Hepatocyte (in vitro differentiated cells): Measurements from ENCODE around the gene CARD10. TPM values are rescaled to one million over a fixed set of nuclear protein-coding genes. Genes with fewer than 3 reads are reported as not detected.
"Not testable (repeated sequence)": the region's sequence is repeated elsewhere in the genome, so short reads cannot be mapped to it uniquely, and the experiment has no call there.

Experiments
- DNase-seq: peaks from one replicate; pipeline ENCODE4 v3.0.0-alpha.2; 2016; ENCODE audit warnings: low spot score
- H2AFZ ChIP-seq: fragments of 200-600 bp; sonication (generic); 2 replicates; pipeline ENCODE4 v1.6.0; 2016; ENCODE audit warnings: antibody characterized with exemption, mild to moderate bottlenecking
- H3K27ac ChIP-seq: fragments of 200-600 bp; sonication (generic); 2 replicates; pipeline ENCODE4 v1.5.1; 2016; ENCODE audit warnings: mild to moderate bottlenecking
- H3K27me3 ChIP-seq: fragments of 200-600 bp; sonication (generic); 2 replicates; pipeline ENCODE4 v1.6.1; 2016
- H3K36me3 ChIP-seq: fragments of 200-600 bp; sonication (generic); replicated peaks from 2 replicates; pipeline ENCODE4 v1.5.1; 2016; ENCODE audit warnings: low read depth; ENCODE audit not compliant: insufficient read depth
- H3K4me1 ChIP-seq: fragments of 200-600 bp; sonication (generic); 2 replicates; pipeline ENCODE4 v1.5.1; 2016; ENCODE audit warnings: mild to moderate bottlenecking, moderate library complexity; ENCODE audit not compliant: insufficient read depth
- H3K4me2 ChIP-seq: fragments of 200-600 bp; sonication (generic); 2 replicates; pipeline ENCODE4 v1.6.0; 2016
- H3K4me3 ChIP-seq: fragments of 200-600 bp; sonication (generic); 2 replicates; pipeline ENCODE4 v1.5.1; 2016; ENCODE audit warnings: mild to moderate bottlenecking
- H3K79me2 ChIP-seq: fragments of 200-600 bp; sonication (generic); 2 replicates; pipeline ENCODE4 v1.6.0; 2017; ENCODE audit warnings: mild to moderate bottlenecking
- H3K9me2 ChIP-seq: fragments of 200-600 bp; sonication (generic); replicated peaks from 2 replicates; pipeline ENCODE4 v1.6.0; 2017; ENCODE audit warnings: mild to moderate bottlenecking; ENCODE audit not compliant: insufficient read depth
- H3K9me3 ChIP-seq: fragments of 200-600 bp; sonication (generic); 2 replicates; pipeline ENCODE4 v1.5.1; 2016; ENCODE audit warnings: low read depth, mild to moderate bottlenecking
- H4K20me1 ChIP-seq: fragments of 200-600 bp; sonication (generic); 2 replicates; pipeline ENCODE4 v1.6.0; 2016; ENCODE audit warnings: mild to moderate bottlenecking; ENCODE audit not compliant: insufficient read depth, poor library complexity, severe bottlenecking
- EZH2 ChIP-seq: fragments of 200-600 bp; sonication (generic); IDR thresholded peaks from 2 replicates; pipeline ENCODE4 v1.6.1; 2016; ENCODE audit warnings: antibody characterized with exemption, mild to moderate bottlenecking, borderline replicate concordance
- EZH2phosphoT487 ChIP-seq: fragments of 200-600 bp; sonication (generic); IDR thresholded peaks from one replicate; pipeline ENCODE4 v1.6.1; 2018; ENCODE audit warnings: antibody characterized with exemption, mild to moderate bottlenecking, low read depth, moderate library complexity; ENCODE audit not compliant: unreplicated experiment, severe bottlenecking
- WGBS: methylation state at CpG from one replicate; pipeline ENCODE4 v1.1.6; 2016; ENCODE audit warnings: low lambda C conversion rate; ENCODE audit errors: missing lambda C conversion rate; 5-methylcytosine and 5-hydroxymethylcytosine counted together
- polyA plus RNA-seq: library from polyadenylated mRNA; unstranded; fragments of >200 nt; fragmentation: Nextera tagmentation; extraction: Ambion mirVana; gene quantifications from 2 replicates; pipeline ENCODE4 v1.2.1, GENCODE V29; 2016
- total RNA-seq: library from RNA; depleted of rRNA; stranded (reverse); fragments of >200 nt; gene quantifications from 2 replicates; pipeline ENCODE4 v1.2.3, GENCODE V29; 2014
- TF ChIP-seq, protein P1 (sequence below): fragments of 200-600 bp; sonication (generic); IDR thresholded peaks from 2 replicates; pipeline ENCODE4 v1.5.1; 2016; ENCODE audit warnings: antibody characterized with exemption, mild to moderate bottlenecking; ENCODE audit not compliant: poor library complexity

CARD10 gene
- total and polyA plus RNA-seq, 2 experiments from 2014 or later: 23.4 to 28.7 TPM

- Histone ChIP-seq H4K20me1 (no peaks in the 10 kb centered on the region), H3K4me3 (no peak overlapping the region), H3K36me3 (no peaks in the 10 kb centered on the region), H3K4me1 (no peaks in the 10 kb centered on the region), H2AFZ (no peak overlapping the region), H3K9me2 (no peaks in the 10 kb centered on the region), H3K79me2 (no peaks in the 10 kb centered on the region), H3K27ac (no peak overlapping the region), H3K4me2 (no peak overlapping the region), H3K9me3 (no peaks in the 10 kb centered on the region), H3K27me3 (no peaks in the 10 kb centered on the region)
- 92% methylated on average over 9 of the region's 9 CpGs for WGBS
- TF ChIP-seq EZH2 (no peak), EZH2phosphoT487 (no peak)
- TF ChIP-seq, protein P1, sequence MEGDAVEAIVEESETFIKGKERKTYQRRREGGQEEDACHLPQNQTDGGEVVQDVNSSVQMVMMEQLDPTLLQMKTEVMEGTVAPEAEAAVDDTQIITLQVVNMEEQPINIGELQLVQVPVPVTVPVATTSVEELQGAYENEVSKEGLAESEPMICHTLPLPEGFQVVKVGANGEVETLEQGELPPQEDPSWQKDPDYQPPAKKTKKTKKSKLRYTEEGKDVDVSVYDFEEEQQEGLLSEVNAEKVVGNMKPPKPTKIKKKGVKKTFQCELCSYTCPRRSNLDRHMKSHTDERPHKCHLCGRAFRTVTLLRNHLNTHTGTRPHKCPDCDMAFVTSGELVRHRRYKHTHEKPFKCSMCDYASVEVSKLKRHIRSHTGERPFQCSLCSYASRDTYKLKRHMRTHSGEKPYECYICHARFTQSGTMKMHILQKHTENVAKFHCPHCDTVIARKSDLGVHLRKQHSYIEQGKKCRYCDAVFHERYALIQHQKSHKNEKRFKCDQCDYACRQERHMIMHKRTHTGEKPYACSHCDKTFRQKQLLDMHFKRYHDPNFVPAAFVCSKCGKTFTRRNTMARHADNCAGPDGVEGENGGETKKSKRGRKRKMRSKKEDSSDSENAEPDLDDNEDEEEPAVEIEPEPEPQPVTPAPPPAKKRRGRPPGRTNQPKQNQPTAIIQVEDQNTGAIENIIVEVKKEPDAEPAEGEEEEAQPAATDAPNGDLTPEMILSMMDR: no peak
- DNase-seq: no peak
These were observed 47.3 kb downstream of the CARD10 start for GRCh38 chr22:37471727-37472417.

DNA sequence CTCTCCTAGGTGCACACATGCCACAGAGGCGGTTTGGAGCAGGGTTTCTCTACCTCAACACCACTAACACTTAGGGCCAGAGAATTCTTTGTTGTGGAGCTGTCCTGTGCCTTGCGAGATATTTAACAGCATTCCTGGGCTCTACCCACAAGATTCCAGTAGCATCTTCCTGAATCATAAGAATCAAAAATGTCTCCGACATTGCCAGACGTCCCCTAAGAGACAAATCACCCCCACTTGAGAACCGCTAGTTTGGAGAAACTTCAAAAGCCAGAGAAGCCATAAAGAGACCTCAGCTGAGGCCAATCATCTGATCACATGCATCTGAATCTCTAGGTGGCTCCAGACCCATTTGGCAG, 49.1 kb downstream of the CARD10 start:
- TF ChIP-seq EZH2phosphoT487 (no peak), EZH2 (no peak)
- TF ChIP-seq, protein P1: no peak
- Histone ChIP-seq H3K27ac (no peak overlapping the region), H2AFZ (no peak overlapping the region), H3K9me2 (no peaks in the 10 kb centered on the region), H3K9me3 (no peaks in the 10 kb centered on the region), H3K27me3 (no peaks in the 10 kb centered on the region), H3K4me2 (no peak overlapping the region), H3K4me3 (no peak overlapping the region), H3K79me2 (no peaks in the 10 kb centered on the region), H3K36me3 (no peaks in the 10 kb centered on the region), H4K20me1 (no peaks in the 10 kb centered on the region), H3K4me1 (no peaks in the 10 kb centered on the region)
- DNase-seq: no peak
- WGBS: 77% methylated on average over 5 of the region's 5 CpGs

DNA sequence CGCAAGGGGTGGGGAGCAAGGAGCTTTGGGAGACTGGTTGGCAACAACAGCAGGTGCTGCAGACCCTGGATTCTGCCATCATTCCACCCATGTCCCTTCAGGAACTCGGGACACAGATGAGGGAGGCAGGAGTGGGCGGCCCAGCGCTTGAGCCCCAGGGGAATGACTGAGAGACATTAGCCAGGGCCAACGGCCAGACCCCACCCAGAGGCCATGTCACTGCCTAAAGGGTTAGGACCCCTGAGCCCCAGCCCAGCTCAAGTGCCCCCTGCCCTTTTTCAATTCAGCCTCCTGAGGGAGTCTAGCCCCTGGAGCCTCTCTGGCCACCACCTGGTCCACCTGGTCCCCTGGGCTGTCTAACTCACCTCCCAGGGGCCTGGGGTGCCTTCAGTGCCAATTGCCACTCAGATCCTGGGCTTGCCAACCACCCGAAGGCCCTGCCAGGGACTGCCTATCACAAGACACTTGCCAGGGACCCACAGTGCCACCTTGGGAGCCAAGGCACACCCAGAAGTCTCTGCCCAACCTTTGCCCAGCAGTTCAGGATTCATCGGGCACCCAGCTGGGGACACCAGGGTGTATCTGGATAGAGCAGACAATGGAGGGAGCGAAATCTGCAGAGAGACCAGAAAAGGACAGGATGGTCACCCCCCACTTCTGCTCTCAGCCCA, 49.7 kb downstream of the CARD10 start:
- Histone ChIP-seq H3K36me3 (no peaks in the 10 kb centered on the region), H3K79me2 (no peaks in the 10 kb centered on the region), H3K4me1 (no peaks in the 10 kb centered on the region), H3K27me3 (no peaks in the 10 kb centered on the region), H3K4me2 (no peak overlapping the region), H2AFZ (no peak overlapping the region), H3K27ac (no peak overlapping the region), H4K20me1 (no peaks in the 10 kb centered on the region), H3K9me2 (no peaks in the 10 kb centered on the region), H3K4me3 (no peak overlapping the region), H3K9me3 (no peaks in the 10 kb centered on the region)
- no peak for DNase-seq
- TF ChIP-seq EZH2phosphoT487 (no peak), EZH2 (no peak)
- TF ChIP-seq, protein P1: no peak
- WGBS: 86% methylated on average over 8 of the region's 8 CpGs

GRCh38 chr22:37468201-37468695, 51.0 kb downstream of the CARD10 start:
- H3K36me3 ChIP-seq, H3K4me3 ChIP-seq, H3K4me1 ChIP-seq, DNase-seq, H3K9me2 ChIP-seq, H3K79me2 ChIP-seq, H2AFZ ChIP-seq, H3K9me3 ChIP-seq, H3K27me3 ChIP-seq, H4K20me1 ChIP-seq, H3K4me2 ChIP-seq, H3K27ac ChIP-seq: not testable (repeated sequence)
- 90% methylated on average over 14 of the region's 14 CpGs for WGBS
